GM19043 (cell line): ENCODE data around the gene SSPN.
"Not testable (repeated sequence)": the region's sequence is repeated elsewhere in the genome, so short reads cannot be mapped to it uniquely, and the experiment has no call there.

Source experiments
- ATAC-seq: cut with Tn5 transposase; IDR thresholded peaks from one replicate; pipeline ENCODE4 v1.9.1; 2021; ENCODE audit warnings: low read depth; ENCODE audit not compliant: unreplicated experiment

Gene SSPN

DNA sequence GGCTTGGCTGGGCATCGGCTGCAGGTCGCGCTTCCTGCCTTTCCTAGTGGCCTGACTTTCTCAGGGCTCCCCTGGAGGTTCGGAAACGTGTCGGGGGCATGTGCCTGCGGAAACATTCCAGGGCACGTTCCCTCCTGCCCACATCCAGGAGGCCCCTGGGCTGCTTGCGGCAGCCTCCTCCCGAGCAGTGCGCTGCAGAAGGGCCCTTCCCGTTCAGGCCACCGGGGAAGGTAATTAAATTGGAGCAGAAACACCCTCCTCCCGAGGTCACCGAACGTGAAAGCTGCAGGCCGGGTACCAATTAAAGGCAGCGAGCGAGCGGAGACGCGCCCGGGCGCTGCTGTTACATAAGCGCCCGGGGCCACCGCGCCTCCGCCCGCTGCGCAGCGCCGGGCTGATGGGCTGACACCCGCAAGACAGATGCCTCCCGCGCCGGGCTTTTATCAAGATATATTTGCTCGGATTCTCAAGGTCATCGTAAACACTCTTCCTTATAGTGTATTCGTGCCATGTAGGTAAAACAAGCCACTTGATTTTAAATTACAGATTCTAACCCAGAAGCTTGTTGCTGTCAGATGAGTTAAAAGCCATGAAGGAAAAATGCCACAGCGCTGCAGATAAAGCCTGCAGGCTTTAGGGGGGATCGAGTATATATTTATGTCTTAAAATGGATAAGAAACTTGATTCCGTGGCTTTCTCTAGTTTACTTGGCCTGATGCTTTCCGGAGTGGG is 31.4 kb downstream of the SSPN start:
- ATAC-seq: no peak

GRCh38 chr12:26227361-26227745 is 32.0 kb downstream of the SSPN start:
- no peak for ATAC-seq

- ATAC-seq: no peak
Measured at GRCh38 chr12:26229910-26230309, 34.5 kb downstream of the SSPN start.

- ATAC-seq: no peak
Measured at GRCh38 chr12:26231470-26231869, 36.1 kb downstream of the SSPN start.

- ATAC-seq: no peak
Measured at GRCh38 chr12:26231921-26232320, 36.5 kb downstream of the SSPN start.

DNA sequence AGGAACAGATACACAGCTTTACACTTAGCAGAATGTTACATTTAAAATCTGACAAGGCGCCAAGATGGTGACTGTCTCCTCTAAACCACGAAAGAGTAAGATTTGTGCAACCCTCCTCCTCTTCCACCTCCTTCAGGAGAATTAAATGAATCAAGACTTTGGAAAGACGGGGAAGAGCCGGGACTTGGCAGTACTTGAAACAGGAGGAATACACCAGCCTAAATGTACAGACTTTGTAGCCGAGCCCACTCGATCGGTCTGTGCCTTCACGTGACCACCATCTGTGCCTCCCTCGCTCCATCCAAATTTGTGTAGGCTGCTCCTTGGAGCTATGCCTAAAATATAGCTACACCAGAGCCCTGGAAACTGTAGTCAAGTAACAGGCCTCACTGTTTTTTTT is 38.3 kb downstream of the SSPN start:
- ATAC-seq: no peak

DNA sequence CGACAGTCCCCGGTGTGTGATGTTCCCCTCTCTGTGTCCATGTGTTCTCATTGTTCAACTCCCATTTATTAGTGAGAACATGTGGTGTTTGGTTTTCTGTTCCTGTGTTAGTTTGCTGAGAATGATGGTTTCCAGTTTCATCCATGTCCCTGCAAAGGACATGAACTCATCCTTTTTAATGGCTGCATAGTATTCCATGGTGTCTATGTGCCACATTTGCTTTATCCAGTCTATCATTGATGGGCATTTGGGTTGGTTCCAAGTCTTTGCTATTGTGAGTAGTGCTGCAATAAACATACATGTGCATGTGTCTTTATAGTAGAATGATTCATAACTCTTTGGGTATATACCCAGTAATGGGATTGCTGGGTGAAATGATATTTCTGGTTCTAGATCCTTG is 40.1 kb downstream of the SSPN start:
- ATAC-seq: not testable (repeated sequence)

GRCh38 chr12:26238341-26239121 is 43.2 kb downstream of the SSPN start:
- ATAC-seq: no peak

DNA sequence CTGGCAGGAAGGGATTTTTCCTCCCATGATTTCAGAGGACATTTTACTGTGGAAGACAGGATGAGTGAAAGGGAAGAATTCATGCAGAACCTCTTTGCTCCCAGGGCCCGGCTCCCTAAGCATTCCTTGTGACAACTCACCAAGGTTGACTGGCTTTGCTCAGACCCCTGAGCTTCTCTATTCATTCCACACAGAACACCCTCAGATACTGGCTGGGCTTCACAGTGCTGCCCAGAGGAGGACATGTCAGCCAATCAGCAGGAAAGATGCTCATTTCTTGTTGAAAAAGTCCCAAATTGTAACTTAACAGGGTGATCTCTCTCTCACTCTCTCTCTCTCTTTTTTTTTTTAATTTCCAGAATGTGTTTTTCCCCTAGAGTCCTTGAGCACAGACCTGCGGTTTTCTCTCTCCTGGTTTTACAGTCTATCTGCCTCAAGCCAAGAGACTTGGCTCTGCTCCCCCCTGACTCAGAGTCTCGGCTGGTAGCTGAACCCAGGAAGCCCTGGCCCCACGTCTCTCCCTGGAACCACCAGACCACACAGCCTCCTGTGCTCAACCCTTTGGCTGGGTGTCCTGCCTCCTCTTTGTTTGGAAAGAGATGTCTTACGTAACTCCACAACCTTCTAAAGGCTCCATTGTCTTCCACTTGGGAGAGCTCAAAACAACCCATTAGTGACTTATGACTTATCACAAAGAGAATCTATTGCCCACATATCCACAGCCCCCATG is 43.9 kb downstream of the SSPN start:
- no peak for ATAC-seq

- no peak for ATAC-seq
Measured at GRCh38 chr12:26239852-26240815, 44.8 kb downstream of the SSPN start.

DNA sequence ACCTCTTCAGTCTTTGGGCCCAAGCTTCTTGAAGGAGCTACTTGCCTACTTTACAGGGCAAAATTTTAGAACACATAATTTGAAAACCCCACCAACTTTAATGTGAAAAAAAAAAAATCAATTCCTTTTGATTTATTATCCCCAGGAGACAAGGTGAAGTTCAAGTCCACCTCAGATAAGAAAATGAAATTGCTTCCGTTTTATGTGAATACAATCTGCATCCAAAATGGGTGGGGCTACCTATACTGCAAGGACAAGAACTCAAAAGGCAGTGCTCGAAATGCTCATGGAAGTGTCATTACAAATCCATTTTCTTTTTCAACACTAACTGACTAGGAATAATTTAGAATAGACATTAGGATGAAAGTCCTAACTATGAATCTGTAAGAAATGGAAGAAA is 45.7 kb downstream of the SSPN start:
- no peak for ATAC-seq

DNA sequence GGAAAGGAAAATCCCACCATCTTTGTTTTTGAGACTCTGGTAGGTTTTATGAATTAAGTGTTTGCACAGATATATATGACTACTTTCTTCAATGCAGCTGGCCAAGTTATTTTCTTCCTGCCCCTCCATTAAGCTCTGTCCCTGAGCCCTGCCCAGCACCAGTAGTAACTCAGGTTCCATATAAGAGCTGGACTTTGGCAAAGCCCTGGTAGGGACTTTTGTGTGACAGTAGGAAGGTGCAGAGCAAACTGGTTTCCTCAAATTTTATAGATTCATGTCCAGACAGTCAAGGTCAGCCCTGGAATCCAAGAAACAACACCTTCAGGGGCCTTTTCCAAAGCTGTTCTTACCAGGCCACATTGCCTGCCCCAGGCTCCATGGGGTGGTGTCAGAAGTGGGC is 47.3 kb downstream of the SSPN start:
- ATAC-seq: no peak

DNA sequence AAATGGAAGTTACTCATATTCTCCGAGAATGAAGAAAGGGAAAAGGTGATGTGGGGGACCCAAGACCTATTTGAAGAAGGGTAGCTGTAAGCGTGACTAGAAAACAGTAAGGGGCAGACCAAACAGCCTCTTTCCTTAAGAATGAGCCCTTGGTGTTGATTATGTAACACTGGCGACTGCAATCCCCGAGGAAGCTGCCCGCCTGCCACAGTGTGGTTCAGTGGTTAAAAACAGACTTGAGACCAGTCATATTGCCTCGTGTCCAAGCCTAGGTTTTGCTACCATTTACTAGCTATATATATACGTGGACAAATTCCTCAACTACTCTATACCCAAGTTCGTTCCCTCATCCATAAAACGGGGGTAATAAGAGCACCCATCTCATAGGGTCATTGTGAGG is 49.1 kb downstream of the SSPN start:
- ATAC-seq: no peak

GRCh38 chr12:26245175-26245942 is 50.0 kb downstream of the SSPN start:
- ATAC-seq: no peak

DNA sequence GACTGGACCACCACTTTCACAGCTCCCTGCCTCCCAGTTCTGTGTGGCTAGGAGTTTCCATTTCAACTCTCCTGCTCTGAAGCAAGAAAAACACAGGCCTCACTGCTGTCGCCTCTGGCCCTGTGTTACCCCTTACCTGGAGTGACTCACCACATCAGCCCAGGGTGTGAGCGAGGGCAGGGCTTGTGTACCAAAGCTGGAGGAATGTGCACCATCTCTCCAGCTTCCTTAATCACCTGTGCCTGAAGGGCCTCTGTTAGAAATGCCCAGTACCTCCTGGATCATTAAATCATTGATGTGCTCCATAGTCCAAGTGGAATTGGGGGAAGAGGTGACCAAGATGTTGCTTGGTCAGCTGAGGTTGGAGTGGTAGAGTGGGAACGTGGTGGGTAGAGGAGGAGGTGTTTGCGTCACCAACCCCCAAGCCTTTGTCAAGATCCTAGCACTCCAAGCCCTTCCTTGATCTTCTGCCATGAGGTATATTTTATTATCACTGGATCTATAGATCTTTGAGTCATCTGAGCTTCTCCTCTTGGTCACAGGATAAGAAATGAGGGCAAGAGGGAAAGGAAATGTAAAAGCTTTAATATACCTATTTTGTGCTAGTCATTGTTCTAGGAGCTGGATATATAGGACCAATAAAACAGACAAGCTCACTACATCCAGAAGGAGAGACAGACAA is 51.3 kb downstream of the SSPN start:
- no peak for ATAC-seq

GRCh38 chr12:26247873-26248272 is 52.5 kb downstream of the SSPN start:
- no peak for ATAC-seq

- ATAC-seq: no peak
Measured at GRCh38 chr12:26250801-26251200, 55.4 kb downstream of the SSPN start.

DNA sequence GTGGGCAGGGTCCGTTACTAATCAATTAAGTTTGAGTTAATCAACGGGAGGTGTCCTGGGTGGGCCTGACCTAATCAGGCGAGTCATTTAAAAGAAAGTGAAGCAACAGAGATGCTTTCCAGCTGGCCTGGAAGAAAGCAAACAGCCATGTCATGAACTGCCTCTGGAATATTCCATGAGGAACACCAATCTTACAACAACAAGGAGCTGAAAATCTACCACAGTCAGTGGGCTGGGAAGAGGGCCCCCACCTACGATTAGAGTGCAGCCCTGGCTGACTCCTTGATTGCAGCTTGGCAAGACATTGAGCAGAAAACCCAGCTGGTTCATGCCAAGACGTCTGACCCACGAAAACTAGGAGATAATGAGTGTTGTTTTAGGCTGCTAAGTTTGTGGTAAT is 56.2 kb downstream of the SSPN start:
- ATAC-seq: no peak

- ATAC-seq: no peak
Measured at GRCh38 chr12:26252946-26253345, 57.6 kb downstream of the SSPN start.
